Activated naive CD4-positive, alpha-beta T cell treated with anti-CD3 and anti-CD28 coated beads, Interleukin-2, amount 50 U/mL, for 72 hours (primary cell): ENCODE data around the gene AGRN. TPM values are rescaled to one million over a fixed set of nuclear protein-coding genes. Genes with fewer than 3 reads are reported as not detected.

Source experiments
- ATAC-seq, 2 donors: fragments of 150-1000 bp; cut with Tn5 transposase; 2 replicates each; pipeline ENCODE4 v1.10.0; 2021; ENCODE audit warnings: mild to moderate bottlenecking in 2 of 2, moderate library complexity in 2 of 2
- DNase-seq, 2 donors: peaks; one replicate each; pipeline ENCODE4 v3.0.0; 2021 to 2022; ENCODE audit warnings: low spot score in 2 of 2
- H3K27ac Mint-ChIP-seq, 2 donors: one replicate each; pipeline ENCODE4 v1.8.0; 2022; ENCODE audit warnings: mild to moderate bottlenecking in 2 of 2, mixed read lengths in 2 of 2
- H3K36me3 Mint-ChIP-seq, 2 donors: one replicate each; pipeline ENCODE4 v1.8.0; 2022; ENCODE audit warnings: mixed read lengths in 2 of 2
- H3K9me3 Mint-ChIP-seq, 2 donors: one replicate each; pipeline ENCODE4 v1.8.0; 2022; ENCODE audit warnings: mixed read lengths in 2 of 2
- total RNA-seq, 2 donors: library from RNA; stranded (reverse); gene quantifications; one replicate each; pipeline ENCODE4 v1.2.3, GENCODE V29; 2022

Gene AGRN
- total RNA-seq, 2 donors from 2014 or later: 44.5 to 79.9 TPM

DNA sequence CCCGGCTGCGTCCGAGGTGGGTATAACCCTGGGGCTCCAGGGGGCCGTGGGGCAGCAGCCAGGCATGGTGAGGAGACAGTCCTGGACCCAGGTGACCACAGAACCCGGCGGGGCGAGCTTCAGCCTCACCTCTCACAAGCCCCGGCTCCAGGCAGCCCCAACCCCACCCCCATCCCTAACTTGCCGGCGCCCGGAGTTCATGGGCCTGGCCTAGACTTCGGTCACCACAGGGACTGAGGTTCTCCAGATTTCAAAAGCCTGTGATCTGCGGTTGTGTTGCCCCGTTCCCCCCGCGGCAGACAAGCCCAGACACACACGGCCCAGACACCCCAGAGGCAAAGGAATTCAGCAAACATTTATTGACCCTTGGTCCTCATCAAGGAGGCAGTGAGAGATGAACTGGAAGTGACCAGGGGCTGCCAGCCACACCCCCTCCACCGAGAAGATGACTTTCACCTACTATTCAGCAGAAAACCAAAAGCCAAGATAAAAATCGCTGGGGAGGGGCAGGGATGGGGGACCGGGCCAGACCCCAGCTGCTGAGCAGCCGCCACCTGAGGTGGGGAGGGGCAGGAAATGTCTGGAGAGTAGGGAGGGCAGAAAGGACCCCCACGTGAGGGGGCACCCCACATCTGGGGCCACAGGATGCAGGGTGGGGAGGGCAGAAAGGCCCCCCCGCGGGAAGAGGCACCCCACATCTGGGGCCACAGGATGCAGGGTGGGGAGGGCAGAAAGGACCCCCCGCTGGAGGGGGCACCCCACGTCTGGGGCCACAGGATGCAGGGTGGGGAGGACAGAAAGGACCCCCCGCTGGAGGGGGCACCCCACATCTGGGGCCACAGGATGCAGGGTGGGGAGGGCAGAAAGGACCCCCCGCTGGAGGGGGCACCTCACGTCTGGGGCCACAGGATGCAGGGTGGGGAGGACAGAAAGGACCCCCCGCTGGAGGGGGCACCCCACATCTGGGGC lies 24.0 kb upstream of the AGRN start:
- DNase-seq (no peak), ATAC-seq (no peak)
- Mint-ChIP-seq H3K36me3 (peaks cover 0 to 15% of the 10 kb centered on the region in 2 donors), H3K9me3 (peaks cover 3 to 5% of the 10 kb centered on the region in 2 donors), H3K27ac (peak overlapping the region in 1 of 2 donors; percentile 68)

DNA sequence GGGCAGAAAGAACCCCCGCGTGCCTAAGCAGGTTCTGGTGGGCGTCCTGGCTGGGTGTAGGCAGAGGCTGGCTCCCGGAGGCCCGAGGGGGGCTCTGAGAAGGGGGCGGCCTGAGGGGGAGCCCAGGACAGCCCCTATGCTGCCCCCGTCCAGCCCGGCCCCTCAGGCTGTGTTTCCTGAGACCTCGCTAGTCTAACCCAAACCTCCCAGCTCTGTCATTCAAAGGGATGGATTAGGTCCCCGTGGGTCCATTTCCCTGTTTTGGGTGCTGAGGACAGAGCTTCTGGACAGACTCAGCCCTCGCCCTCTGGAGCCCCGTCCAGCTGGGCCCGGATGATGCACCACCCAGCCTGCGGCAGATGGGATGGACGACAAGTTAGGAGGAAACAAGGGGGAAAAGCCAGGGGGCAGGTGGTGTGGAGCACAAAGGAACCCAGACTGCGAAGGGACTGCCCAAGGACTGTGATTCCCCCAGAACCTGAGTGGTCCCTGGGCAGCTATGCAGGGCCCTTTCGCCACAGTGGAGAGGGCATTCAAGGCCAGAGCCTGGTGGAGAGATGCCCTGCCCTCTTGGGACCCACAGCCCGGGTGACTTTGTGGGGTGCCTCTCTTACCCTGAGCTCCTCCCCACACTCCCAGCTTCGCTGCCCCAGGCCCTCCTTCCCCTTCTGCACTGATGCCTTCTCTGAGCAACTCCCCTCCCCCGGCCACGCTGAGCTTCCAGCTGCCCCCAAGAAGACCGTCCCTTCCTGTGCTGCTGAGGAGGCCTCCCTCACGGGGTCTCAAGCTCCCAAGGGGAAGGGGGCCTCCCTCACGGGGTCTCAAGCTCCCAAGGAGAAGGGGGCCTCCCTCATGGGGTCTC lies 22.8 kb upstream of the AGRN start:
- peaks cover 0 to 10% of the 10 kb centered on the region in 2 donors for H3K36me3 Mint-ChIP-seq
- no peak overlapping the region for H3K27ac Mint-ChIP-seq
- DNase-seq: no peak
- no peak for ATAC-seq
- H3K9me3 Mint-ChIP-seq: peaks cover 1 to 3% of the 10 kb centered on the region in 2 donors

DNA sequence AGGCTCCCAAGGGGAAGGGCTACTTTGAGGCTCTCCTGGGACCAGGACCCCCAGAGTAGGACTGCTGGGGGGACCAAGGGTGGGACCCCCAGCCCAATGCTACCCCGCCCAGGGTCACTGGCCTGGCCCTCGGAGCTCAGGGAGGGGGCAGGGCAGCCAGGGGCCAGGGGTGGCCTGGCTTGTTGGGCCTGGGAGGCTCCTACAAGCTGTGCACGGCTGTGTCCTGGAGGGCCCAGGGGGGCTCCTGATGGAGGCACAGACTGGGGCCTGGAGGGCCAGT lies 22.3 kb upstream of the AGRN start:
- Mint-ChIP-seq H3K9me3 (peaks cover 0 to under 1% of the 10 kb centered on the region in 2 donors), H3K27ac (no peak overlapping the region), H3K36me3 (peaks cover 0 to 4% of the 10 kb centered on the region in 2 donors)
- DNase-seq (no peak), ATAC-seq (no peak)

DNA sequence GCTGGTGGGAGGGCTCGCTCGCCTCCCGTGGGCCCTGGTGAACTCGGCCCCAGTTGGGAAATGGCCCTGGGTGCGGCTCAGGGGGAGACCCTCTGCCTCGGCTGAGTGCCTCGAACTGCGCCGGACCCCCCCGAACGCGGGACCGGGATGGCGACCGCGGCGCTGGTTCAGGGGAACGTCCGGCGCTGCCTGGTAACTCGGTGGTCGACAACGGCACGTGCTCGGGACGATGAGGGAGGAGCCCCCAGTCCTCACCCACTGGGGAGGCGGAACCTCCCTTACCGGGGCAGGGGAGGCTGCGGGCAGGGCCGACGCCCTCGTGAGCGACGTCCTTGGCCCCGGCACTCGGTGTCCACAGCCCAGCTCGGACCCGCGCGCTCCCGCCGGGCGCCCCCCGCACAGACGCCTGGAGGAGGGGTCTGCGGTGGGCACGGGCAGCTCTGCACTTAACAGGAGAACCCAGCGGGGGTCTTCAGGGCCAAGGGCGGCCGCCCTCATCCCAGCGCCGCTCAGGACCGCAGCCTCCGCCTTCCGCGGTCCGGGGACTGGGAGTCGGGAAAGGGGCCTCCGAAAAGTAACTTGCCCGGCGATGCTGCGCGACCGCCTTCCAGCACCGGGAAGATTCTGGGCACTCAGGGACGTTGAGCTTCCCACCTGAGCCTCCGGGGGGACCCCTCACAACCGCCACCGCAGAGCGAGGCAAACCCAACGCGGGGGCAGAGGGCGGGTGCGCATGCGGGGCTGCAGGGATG lies 21.8 kb upstream of the AGRN start:
- H3K27ac Mint-ChIP-seq: no peak overlapping the region
- no peaks in the 10 kb centered on the region for H3K9me3 Mint-ChIP-seq
- H3K36me3 Mint-ChIP-seq: no peaks in the 10 kb centered on the region
- DNase-seq (no peak), ATAC-seq (no peak)

DNA sequence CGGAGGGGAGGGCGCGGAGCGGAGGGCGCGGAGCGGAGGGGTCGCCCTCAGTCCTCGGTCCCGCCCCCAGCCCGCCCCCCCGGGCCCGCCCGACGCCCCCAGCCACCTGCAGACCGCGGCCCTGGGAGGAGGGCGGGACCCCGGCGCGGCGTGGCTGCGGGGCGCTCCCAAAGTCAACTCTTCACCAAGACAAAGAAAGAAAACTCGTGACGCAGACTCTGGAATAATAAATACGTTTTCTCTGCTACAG lies 21.2 kb upstream of the AGRN start:
- Mint-ChIP-seq H3K36me3 (no peaks in the 10 kb centered on the region), H3K27ac (no peak overlapping the region), H3K9me3 (no peaks in the 10 kb centered on the region)
- DNase-seq (no peak), ATAC-seq (no peak)

DNA sequence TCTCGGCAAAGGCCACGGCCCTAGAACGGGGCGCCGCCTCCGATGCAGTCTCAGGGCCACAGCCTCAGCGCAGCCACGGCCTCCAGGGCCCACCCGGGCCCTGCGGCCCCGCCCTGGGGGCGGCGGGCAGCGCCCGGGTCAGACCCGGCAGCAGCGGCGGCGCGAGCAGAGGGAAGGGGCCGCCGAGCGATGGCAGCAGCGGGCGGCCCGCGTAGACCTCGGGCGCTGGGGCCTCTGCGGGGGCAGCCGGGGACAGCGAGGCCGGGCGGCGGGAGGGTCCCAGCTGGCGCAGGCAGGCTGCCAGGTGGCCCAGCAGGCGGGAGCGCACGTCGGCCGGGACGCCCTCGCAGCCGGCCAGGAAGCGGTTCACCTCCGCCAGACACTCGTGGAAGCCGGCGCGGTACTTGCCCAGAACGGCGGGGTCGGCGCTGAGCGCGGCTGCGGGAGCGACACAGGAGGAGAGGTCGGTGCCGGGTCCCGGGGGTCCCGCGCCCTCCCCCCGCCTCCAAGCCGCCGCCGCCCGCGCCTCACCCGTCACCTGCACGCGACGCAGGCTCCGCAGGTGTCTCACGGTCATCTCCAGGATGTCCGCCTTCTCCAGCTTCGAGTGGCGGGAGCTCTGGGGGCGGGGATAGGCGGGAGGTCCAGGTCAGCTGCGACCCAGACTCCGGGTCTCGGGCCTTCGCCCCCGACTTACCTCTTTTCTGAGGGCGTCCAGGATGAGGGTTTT lies 20.8 kb upstream of the AGRN start:
- Mint-ChIP-seq H3K27ac (no peak overlapping the region), H3K9me3 (no peaks in the 10 kb centered on the region), H3K36me3 (no peaks in the 10 kb centered on the region)
- DNase-seq (no peak), ATAC-seq (peak; percentile 7 to 13)

DNA sequence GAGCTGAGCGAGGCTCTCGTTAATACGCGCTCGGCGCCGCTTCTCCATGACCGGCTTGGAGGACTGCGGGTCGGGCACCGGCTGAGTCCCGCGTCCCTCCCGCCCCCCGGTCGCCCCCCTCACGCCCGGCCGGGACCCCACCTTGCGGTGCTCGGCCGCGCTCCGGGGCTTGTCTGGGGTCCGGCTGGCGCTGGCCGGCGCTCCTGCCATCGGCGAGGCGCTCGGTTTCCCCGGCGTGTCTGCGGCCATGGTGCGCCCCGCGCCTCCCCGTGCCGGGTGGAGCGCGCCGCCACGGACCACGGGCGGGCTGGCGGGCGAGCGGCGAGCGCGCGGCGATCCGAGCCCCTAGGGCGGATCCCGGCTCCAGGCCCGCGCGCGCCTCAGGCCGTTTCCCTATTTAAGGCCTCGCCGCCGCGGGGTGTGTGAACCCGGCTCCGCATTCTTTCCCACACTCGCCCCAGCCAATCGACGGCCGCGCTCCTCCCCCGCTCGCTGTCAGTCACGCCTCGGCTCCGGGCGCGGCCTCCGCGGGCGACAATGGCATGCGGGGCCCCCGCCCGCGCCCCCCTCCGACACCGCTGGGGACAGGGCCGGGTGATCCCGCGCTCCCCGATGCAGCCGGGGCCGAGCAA lies 20.1 kb upstream of the AGRN start, which contains the start of gene HES4:
TSS of gene HES4 (minus strand) at position 373 of the 632 bp plus-strand sequence. CDS start at position 249, 124 bp downstream.
- peak; percentile 30 to 77 for ATAC-seq
- no peak within 1 kb of the TSS for H3K27ac Mint-ChIP-seq
- peak in 1 of 2 donors; percentile 72 for DNase-seq

DNA sequence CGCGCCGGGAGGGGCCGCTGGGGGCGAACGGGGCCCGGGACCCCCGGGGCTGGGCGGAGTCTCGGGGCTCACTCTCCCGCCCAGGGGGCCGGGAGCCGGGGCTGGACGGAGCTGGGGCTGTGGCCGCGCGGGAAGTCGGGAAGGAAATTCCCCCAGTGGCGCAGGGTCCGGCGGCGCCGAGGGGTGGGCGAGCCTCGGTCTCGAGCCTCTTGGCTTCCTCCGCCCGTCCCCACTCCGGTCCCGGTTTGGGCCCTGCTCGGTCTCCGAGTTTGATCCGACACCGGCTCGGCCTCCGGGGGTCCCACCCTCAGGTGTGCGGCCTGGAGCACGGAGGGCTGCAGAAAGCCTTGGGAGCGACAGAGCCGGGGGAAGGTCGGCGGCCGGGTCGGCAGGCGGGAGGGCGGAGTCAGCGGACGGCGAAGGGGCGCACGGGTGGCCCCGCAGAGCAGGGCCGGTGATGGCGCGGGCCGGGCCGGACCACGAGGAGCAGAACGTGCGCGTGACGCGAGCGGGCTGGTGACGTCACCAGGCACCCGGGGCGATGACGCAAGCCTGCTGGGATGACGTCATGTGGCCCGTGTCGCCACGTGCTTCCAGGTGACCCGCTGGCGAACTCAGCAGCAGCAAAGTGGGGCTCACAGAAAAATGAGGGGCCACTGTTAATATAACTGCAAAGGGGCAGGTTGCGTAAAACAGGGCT lies 19.4 kb upstream of the AGRN start:
- Mint-ChIP-seq H3K36me3 (no peaks in the 10 kb centered on the region), H3K27ac (no peak overlapping the region), H3K9me3 (no peaks in the 10 kb centered on the region)
- peak; percentile 65 to 71 for DNase-seq
- peak; percentile 1 to 25 for ATAC-seq

More for the DNA sequence above, 20.1 kb upstream of the AGRN start, which contains the start of gene HES4:
- no peaks in the 10 kb centered on the region for H3K9me3 Mint-ChIP-seq
- no peaks in the 10 kb centered on the region for H3K36me3 Mint-ChIP-seq

DNA sequence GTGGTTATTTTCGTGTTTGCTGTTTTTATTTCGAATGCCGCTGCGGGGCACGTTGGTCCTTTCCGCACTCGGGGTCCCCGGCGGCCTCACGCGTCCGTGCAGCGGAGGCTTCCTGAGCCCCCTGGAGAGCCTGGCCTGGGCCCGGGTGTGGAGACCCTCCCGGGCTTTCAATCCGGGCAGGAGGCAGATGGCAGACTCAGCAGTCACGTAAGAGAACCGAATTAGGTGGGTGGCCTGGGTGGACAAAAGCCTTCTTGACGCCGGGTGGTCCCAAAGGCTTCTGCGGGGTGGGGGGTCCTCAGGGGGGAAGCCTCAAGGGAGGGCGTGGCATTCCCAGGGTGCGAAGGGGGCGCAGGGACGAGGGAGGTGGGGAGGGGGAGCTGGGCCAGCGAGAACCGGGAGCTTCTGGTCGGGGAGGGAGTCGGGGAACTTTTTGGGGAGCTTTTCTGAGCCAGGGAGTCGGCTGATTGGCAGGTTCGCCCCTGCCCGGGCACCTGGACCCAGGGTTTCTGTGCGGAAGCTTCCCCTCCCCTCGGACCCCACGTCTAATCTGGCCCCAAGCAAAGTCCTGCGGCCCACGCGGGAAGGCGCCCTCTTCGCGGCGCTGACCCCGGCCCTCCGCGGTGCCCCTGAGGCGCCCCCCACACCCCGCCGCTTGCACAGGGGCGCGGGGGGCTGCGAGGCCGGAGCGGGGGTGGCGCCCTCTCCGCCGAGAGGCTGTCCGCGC lies 18.7 kb upstream of the AGRN start:
- ATAC-seq (no peak), DNase-seq (no peak)
- H3K36me3 Mint-ChIP-seq: no peaks in the 10 kb centered on the region
- H3K27ac Mint-ChIP-seq: no peak overlapping the region
- H3K9me3 Mint-ChIP-seq: no peaks in the 10 kb centered on the region

DNA sequence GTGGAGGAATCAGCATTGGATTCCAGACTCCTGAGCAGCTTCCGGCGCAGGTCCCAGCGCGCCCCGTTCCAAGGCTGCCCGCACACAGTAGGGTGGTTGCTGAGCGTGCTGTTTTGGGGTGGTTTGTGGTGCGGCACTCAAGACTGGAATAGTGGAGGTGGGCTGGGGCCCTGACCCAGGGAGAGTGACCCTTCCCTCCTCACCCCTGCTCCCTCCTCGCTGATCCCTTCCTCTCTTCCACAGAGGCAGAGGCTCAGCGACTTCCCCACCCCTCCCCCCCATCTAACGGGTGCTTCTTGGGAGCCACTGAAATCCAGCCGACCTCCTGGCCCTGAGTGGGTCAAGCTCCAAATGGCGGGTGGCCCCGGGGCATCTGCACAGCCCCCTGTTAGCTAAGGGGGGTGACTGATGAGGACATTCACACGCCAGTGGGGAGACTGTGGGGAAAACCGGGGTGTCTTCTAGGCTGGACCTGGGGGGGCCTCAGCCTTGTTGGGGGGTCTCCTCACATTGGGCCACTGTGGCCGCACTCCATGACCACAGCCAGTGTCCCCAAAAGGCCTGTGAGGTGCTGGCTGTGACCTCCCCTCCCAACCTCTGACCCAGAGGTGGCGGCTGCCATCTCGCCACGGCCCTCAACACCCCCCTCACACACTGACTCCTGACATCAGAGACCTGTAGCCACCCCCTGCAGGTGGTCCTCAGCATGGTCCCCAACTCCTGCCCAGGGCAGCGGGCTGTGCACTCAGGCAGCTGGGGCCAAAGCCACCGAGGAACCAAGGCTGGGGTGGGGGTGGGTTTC lies 16.1 kb upstream of the AGRN start:
- DNase-seq (no peak), ATAC-seq (no peak)
- H3K36me3 Mint-ChIP-seq: no peaks in the 10 kb centered on the region

DNA sequence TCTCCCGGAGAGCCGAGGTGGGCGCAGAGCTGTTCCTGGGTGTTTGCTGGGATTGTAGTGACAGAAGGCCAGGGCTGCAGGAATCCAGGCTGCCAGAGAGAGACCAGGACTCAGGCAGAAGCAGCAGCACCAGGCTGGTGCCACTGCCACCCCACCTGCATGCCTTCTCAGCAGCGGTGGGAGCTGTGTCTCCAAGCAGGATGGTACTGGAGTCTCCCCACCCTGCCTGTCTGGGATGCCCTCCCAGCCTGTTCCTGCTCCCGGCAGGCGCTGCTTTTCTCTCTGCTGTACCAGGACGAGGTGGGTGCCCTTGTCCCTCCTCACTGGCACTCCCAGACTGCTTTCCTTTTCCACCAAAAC lies 15.5 kb upstream of the AGRN start:
- no peak for ATAC-seq
- no peak overlapping the region for H3K27ac Mint-ChIP-seq
- DNase-seq: no peak
- H3K9me3 Mint-ChIP-seq: no peaks in the 10 kb centered on the region
- H3K36me3 Mint-ChIP-seq: no peaks in the 10 kb centered on the region

More for the DNA sequence above, 16.1 kb upstream of the AGRN start:
- Mint-ChIP-seq H3K27ac (no peak overlapping the region), H3K9me3 (no peaks in the 10 kb centered on the region)

DNA sequence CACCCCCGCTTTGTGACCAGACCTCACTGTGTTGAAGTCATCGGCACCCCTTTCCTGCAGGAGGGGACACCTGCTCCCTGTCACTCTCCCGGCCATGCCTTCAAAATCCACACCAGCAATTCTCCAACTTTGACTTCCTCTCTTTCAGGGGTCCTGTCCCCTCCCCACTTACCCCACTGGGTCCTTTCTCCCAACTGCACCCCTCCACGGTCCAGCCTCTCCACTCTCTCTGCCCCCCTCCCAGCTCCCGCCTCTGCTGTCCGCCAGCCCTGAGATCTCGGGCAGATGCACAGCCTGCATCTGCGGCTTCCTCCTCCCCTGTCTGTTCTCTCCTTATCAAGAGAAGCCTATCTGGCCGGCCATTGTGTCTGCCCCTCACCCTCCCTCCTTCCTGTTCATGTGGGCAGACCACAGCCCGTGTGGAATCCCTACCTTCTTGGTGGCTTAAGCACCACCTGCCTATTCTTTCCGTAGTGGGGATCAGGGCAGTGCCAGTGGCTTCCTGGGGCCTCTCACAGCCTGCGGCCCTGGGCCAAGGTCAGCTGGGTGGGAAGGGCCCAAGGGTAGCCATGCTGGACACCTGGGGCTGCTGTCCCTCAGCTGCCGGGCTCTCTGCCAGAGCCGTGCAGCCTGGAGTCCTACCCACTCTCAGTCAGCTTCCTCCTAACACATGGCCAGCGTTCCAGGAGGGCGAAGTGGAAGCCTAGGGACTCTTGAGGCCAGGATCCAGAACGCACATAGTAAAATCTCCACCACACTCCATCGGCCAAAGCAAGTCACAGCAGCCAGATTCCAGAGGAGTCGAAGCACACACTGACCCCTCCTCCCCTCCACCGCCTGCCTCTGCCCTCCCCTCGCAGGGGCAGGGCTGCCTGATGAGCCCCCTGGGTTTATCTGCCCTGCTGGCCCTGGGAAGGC lies 14.9 kb upstream of the AGRN start:
- ATAC-seq (peak in 1 of 2 donors; percentile 15), DNase-seq (no peak)
- Mint-ChIP-seq H3K27ac (no peak overlapping the region), H3K9me3 (no peaks in the 10 kb centered on the region), H3K36me3 (no peaks in the 10 kb centered on the region)

DNA sequence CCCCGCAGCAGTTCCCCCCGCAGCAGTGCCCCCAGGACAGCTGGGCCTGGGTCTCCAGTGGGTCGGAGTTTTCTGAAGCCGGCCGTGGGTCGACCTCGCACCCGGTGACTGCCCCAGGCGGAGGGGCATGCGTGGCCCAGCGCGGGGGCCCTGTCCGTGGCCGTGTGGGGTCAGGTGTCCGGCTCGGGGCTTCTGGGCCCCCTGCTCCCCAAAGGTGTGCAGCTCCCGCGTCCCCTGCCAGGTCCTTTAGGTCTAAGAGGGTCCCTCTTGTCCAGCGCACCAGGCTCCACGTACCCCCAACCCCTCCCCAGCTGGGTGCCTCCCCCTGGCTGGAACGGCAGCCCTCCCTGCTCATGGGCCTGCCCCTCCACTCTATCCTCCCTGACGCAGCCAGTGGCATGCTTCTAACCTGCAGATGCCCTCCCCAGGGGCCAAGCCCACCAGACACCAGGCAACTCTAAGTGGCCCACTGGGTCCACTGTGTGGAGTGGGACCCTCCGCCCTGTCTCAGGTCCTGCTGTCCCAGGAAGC lies 14.1 kb upstream of the AGRN start:
- no peak overlapping the region for H3K27ac Mint-ChIP-seq
- DNase-seq (no peak), ATAC-seq (no peak)
- no peaks in the 10 kb centered on the region for H3K36me3 Mint-ChIP-seq
- no peaks in the 10 kb centered on the region for H3K9me3 Mint-ChIP-seq
